ENCODE measurements around the gene DAPK1. TPM values are rescaled to one million over a fixed set of nuclear protein-coding genes. Genes with fewer than 3 reads are reported as not detected.

DAPK1 gene
- total and polyA plus RNA-seq, 2 donors = 12.1 to 79.2 TPM

- no peaks in the 10 kb centered on the region for H3K36me3 ChIP-seq (ENCODE audit: insufficient read depth)
- no peak for DNase-seq (ENCODE audit: extremely low spot score)
- WGBS = 35% methylated on average over 4 of the region's 4 CpGs
- no peak overlapping the region for H3K27ac ChIP-seq (ENCODE audit: low read depth)
- no peaks in the 10 kb centered on the region for H3K4me1 ChIP-seq (ENCODE audit: insufficient read depth)
- no peak overlapping the region for H3K4me3 ChIP-seq (ENCODE audit: low read depth, low read length)
These were observed 69.3 kb downstream of the DAPK1 start for GRCh38 chr9:87567001-87567400.

GRCh38 chr9:87567571-87567970, 69.9 kb downstream of the DAPK1 start:
- no peak for DNase-seq (ENCODE audit: extremely low spot score)
- Histone ChIP-seq H3K4me1 (ENCODE audit: insufficient read depth) (no peaks in the 10 kb centered on the region), H3K4me3 (ENCODE audit: low read depth, low read length) (no peak overlapping the region), H3K36me3 (ENCODE audit: insufficient read depth) (no peaks in the 10 kb centered on the region), H3K27ac (ENCODE audit: low read depth) (no peak overlapping the region)
- 77% methylated on average over 7 of the region's 7 CpGs for WGBS

- no peak for DNase-seq (ENCODE audit: extremely low spot score)
- H3K4me3 ChIP-seq (ENCODE audit: low read depth, low read length) = no peak overlapping the region
- WGBS = 62% methylated on average over 9 of the region's 9 CpGs
- H3K27ac ChIP-seq (ENCODE audit: low read depth) = no peak overlapping the region
- no peaks in the 10 kb centered on the region for H3K36me3 ChIP-seq (ENCODE audit: insufficient read depth)
- H3K4me1 ChIP-seq (ENCODE audit: insufficient read depth) = no peaks in the 10 kb centered on the region
These were observed 70.3 kb downstream of the DAPK1 start for GRCh38 chr9:87567983-87568382.

GRCh38 chr9:87568401-87568800, 70.7 kb downstream of the DAPK1 start:
- 95% methylated on average over 3 of the region's 3 CpGs for WGBS
- H3K27ac ChIP-seq (ENCODE audit: low read depth) = no peak overlapping the region

GRCh38 chr9:87569008-87569509, 71.4 kb downstream of the DAPK1 start:
- Histone ChIP-seq H3K4me3 (ENCODE audit: low read depth, low read length) (no peak overlapping the region), H3K36me3 (ENCODE audit: insufficient read depth) (no peaks in the 10 kb centered on the region), H3K27ac (ENCODE audit: low read depth) (no peak overlapping the region), H3K4me1 (ENCODE audit: insufficient read depth) (no peaks in the 10 kb centered on the region)
- no peak for DNase-seq (ENCODE audit: extremely low spot score)
- WGBS = 74% methylated on average over 6 of the region's 6 CpGs

More at GRCh38 chr9:87568401-87568800, 70.7 kb downstream of the DAPK1 start:
- Histone ChIP-seq H3K4me1 (ENCODE audit: insufficient read depth) (no peaks in the 10 kb centered on the region), H3K36me3 (ENCODE audit: insufficient read depth) (no peaks in the 10 kb centered on the region), H3K4me3 (ENCODE audit: low read depth, low read length) (no peak overlapping the region)
- no peak for DNase-seq (ENCODE audit: extremely low spot score)

- 16% methylated on average over 5 of the region's 5 CpGs for WGBS
- Histone ChIP-seq H3K4me3 (ENCODE audit: low read depth, low read length) (no peak overlapping the region), H3K4me1 (ENCODE audit: insufficient read depth) (no peaks in the 10 kb centered on the region), H3K36me3 (ENCODE audit: insufficient read depth) (no peaks in the 10 kb centered on the region), H3K27ac (ENCODE audit: low read depth) (no peak overlapping the region)
- no peak for DNase-seq (ENCODE audit: extremely low spot score)
These were observed 71.9 kb downstream of the DAPK1 start for GRCh38 chr9:87569518-87569917.

- Histone ChIP-seq H3K27ac (ENCODE audit: low read depth) (no peak overlapping the region), H3K4me1 (ENCODE audit: insufficient read depth) (no peaks in the 10 kb centered on the region), H3K4me3 (ENCODE audit: low read depth, low read length) (no peak overlapping the region), H3K36me3 (ENCODE audit: insufficient read depth) (no peaks in the 10 kb centered on the region)
- WGBS = 69% methylated on average over 3 of the region's 3 CpGs
- DNase-seq (ENCODE audit: extremely low spot score) = no peak
These were observed 72.6 kb downstream of the DAPK1 start for GRCh38 chr9:87570000-87570908.

- H3K36me3 ChIP-seq (ENCODE audit: insufficient read depth) = no peaks in the 10 kb centered on the region
- H3K4me1 ChIP-seq (ENCODE audit: insufficient read depth) = no peaks in the 10 kb centered on the region
- H3K27ac ChIP-seq (ENCODE audit: low read depth) = no peak overlapping the region
- H3K4me3 ChIP-seq (ENCODE audit: low read depth, low read length) = no peak overlapping the region
- no peak for DNase-seq (ENCODE audit: extremely low spot score)
- WGBS = 97% methylated on average over 6 of the region's 6 CpGs
These were observed 75.1 kb downstream of the DAPK1 start for GRCh38 chr9:87572719-87573118.

- Histone ChIP-seq H3K4me1 (ENCODE audit: insufficient read depth) (no peaks in the 10 kb centered on the region), H3K27ac (ENCODE audit: low read depth) (no peak overlapping the region), H3K36me3 (ENCODE audit: insufficient read depth) (no peaks in the 10 kb centered on the region), H3K4me3 (ENCODE audit: low read depth, low read length) (no peak overlapping the region)
- DNase-seq (ENCODE audit: extremely low spot score) = no peak
- 76% methylated on average over 1 of the region's 1 CpG for WGBS
These were observed 76.2 kb downstream of the DAPK1 start for GRCh38 chr9:87573841-87574342.

- 80% methylated on average over 7 of the region's 7 CpGs for WGBS
- DNase-seq (ENCODE audit: extremely low spot score) = no peak
- no peaks in the 10 kb centered on the region for H3K36me3 ChIP-seq (ENCODE audit: insufficient read depth)
- H3K4me1 ChIP-seq (ENCODE audit: insufficient read depth) = no peaks in the 10 kb centered on the region
- H3K4me3 ChIP-seq (ENCODE audit: low read depth, low read length) = no peak overlapping the region
- H3K27ac ChIP-seq (ENCODE audit: low read depth) = no peak overlapping the region
These were observed 80.1 kb downstream of the DAPK1 start for GRCh38 chr9:87577746-87578145.

- H3K27ac ChIP-seq (ENCODE audit: low read depth) = no peak overlapping the region
- 30% methylated on average over 2 of the region's 2 CpGs for WGBS
These were observed 81.0 kb downstream of the DAPK1 start for GRCh38 chr9:87578625-87579024.

GRCh38 chr9:87579781-87580541, 82.3 kb downstream of the DAPK1 start:
- no peak overlapping the region for H3K4me3 ChIP-seq (ENCODE audit: low read depth, low read length)
- no peaks in the 10 kb centered on the region for H3K36me3 ChIP-seq (ENCODE audit: insufficient read depth)
- H3K27ac ChIP-seq (ENCODE audit: low read depth) = no peak overlapping the region
- WGBS = 86% methylated on average over 2 of the region's 2 CpGs
- DNase-seq (ENCODE audit: extremely low spot score) = no peak
- H3K4me1 ChIP-seq (ENCODE audit: insufficient read depth) = no peaks in the 10 kb centered on the region

More at GRCh38 chr9:87578625-87579024, 81.0 kb downstream of the DAPK1 start:
- DNase-seq (ENCODE audit: extremely low spot score) = no peak
- Histone ChIP-seq H3K4me3 (ENCODE audit: low read depth, low read length) (no peak overlapping the region), H3K36me3 (ENCODE audit: insufficient read depth) (no peaks in the 10 kb centered on the region), H3K4me1 (ENCODE audit: insufficient read depth) (no peaks in the 10 kb centered on the region)

GRCh38 chr9:87580941-87581438, 83.3 kb downstream of the DAPK1 start:
- H3K27ac ChIP-seq (ENCODE audit: low read depth) = no peak overlapping the region
- no peak for DNase-seq (ENCODE audit: extremely low spot score)
- H3K4me3 ChIP-seq (ENCODE audit: low read depth, low read length) = no peak overlapping the region
- H3K4me1 ChIP-seq (ENCODE audit: insufficient read depth) = no peaks in the 10 kb centered on the region
- H3K36me3 ChIP-seq (ENCODE audit: insufficient read depth) = no peaks in the 10 kb centered on the region
- WGBS = 86% methylated on average over 10 of the region's 10 CpGs

Data from urinary bladder (tissue), 4 donors.